Bronchial epithelial cell (primary cell): ENCODE data around the gene MB21D2. TPM values are rescaled to one million over a fixed set of nuclear protein-coding genes. Genes with fewer than 3 reads are reported as not detected.

Experiments used
- DNase-seq: peaks from one replicate; pipeline ENCODE4 v3.0.0-alpha.2; 2010; ENCODE audit warnings: low read depth
- FAIRE-seq: peaks from 2 replicates; lab custom pipeline; 2011; peaks lifted over from hg19 to GRCh38; lab: Jason Lieb, UNC
- H3K27me3 ChIP-seq: 2 replicates; pipeline ENCODE4 v1.5.1; 2011; ENCODE audit warnings: low read length; ENCODE audit not compliant: control insufficient read depth, insufficient read depth
- H3K36me3 ChIP-seq: 2 replicates; pipeline ENCODE4 v1.5.1; 2011; ENCODE audit warnings: low read length; ENCODE audit not compliant: control insufficient read depth, insufficient read depth
- H3K4me3 ChIP-seq: 2 replicates; pipeline ENCODE4 v1.5.1; 2011; ENCODE audit warnings: mild to moderate bottlenecking, low read depth, low read length, control low read depth
- CTCF ChIP-seq: IDR thresholded peaks from 2 replicates; pipeline ENCODE4 v1.5.1; 2011; ENCODE audit warnings: mild to moderate bottlenecking, moderate library complexity, low read length, control low read depth, inconsistent platforms; ENCODE audit not compliant: insufficient read depth, severe bottlenecking
- total RNA-seq: library from RNA; depleted of rRNA; stranded (reverse); fragments of >200 nt; gene quantifications from 2 replicates; pipeline ENCODE4 v1.2.1, GENCODE V29; 2014

The MB21D2 gene
- total RNA-seq, 1 donor from 2014 or later, result 9.2 TPM

- no peaks in the 10 kb centered on the region for H3K36me3 ChIP-seq
- TF ChIP-seq CTCF, result no peak
- no peak overlapping the region for H3K4me3 ChIP-seq
- no peak for DNase-seq
- no peaks in the 10 kb centered on the region for H3K27me3 ChIP-seq
- no peak for FAIRE-seq
Observed at GRCh38 chr3:192905980-192906678, 11.5 kb downstream of the MB21D2 start.

- no peaks in the 10 kb centered on the region for H3K27me3 ChIP-seq
- TF ChIP-seq CTCF, result no peak
- H3K36me3 ChIP-seq, result no peaks in the 10 kb centered on the region
- DNase-seq (no peak), FAIRE-seq (no peak)
- no peak overlapping the region for H3K4me3 ChIP-seq
Observed at GRCh38 chr3:192904632-192905289, 12.9 kb downstream of the MB21D2 start.

- Histone ChIP-seq H3K36me3 (no peaks in the 10 kb centered on the region), H3K27me3 (no peaks in the 10 kb centered on the region), H3K4me3 (no peak overlapping the region)
- no peak for FAIRE-seq
- DNase-seq, result no peak
- TF ChIP-seq CTCF, result no peak
Observed at GRCh38 chr3:192902549-192902948, 15.1 kb downstream of the MB21D2 start.

GRCh38 chr3:192901435-192901834 is 16.2 kb downstream of the MB21D2 start:
- peak; percentile 97 for DNase-seq
- TF ChIP-seq CTCF, result no peak
- FAIRE-seq, result no peak
- Histone ChIP-seq H3K4me3 (no peak overlapping the region), H3K27me3 (no peaks in the 10 kb centered on the region), H3K36me3 (no peaks in the 10 kb centered on the region)

- DNase-seq (no peak), FAIRE-seq (no peak)
- Histone ChIP-seq H3K4me3 (no peak overlapping the region), H3K36me3 (no peaks in the 10 kb centered on the region), H3K27me3 (no peaks in the 10 kb centered on the region)
- no peak for TF ChIP-seq CTCF
Observed at GRCh38 chr3:192899540-192899982, 18.1 kb downstream of the MB21D2 start.
